EH (cell line): ENCODE measurements around the gene PTGDS.
"Not testable (repeated sequence)": the region's sequence is repeated elsewhere in the genome, so short reads cannot be mapped to it uniquely, and the experiment has no call there.

ENCODE experiments used
- DNase-seq: peaks from one replicate; pipeline ENCODE4 v3.0.0-alpha.2; 2015; ENCODE audit warnings: low read depth

Gene PTGDS

DNA sequence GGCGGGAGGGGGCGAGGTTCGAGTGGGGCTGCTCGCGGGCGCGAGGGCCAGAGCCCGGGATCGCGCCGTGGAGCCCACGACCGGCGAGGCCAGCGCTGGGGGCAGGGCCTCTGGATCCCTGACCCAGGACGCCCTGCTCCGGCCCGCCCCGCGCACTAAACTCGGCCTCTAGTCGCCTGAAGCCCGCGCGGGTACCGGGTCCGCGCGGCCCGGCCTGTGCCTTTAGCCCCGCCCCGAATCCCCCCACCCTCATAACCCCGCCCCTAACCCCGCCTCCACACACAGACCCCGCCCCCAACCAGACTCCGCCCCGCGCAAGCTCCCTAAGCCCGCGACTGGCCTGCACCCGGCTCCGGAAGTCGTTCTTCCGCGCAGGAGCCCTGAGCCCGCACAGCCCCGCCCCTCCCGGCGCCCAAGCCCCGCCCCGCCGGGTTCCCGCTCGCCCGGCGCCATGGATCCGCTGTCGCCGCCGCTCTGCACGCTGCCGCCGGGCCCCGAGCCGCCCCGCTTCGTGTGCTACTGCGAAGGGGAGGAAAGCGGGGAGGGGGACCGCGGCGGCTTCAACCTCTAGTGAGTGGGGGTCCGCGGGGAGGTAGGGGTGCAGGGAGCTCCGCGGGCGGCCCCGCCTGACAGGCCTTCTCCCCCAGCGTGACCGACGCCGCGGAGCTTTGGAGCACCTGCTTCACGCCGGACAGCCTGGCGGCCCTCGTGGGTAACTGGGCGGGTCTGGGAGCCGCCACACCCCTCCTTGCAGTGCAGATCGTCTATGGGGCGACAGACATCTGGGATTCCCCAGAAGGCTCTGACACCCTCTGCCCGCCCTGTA is 14.9 kb downstream of the PTGDS start, which contains the start of gene PAXX:
Gene PAXX (plus strand): TSS at position 430 of the 826 bp plus-strand sequence. CDS start 22 bp downstream, at position 452.
- peak; percentile 90 for DNase-seq

DNA sequence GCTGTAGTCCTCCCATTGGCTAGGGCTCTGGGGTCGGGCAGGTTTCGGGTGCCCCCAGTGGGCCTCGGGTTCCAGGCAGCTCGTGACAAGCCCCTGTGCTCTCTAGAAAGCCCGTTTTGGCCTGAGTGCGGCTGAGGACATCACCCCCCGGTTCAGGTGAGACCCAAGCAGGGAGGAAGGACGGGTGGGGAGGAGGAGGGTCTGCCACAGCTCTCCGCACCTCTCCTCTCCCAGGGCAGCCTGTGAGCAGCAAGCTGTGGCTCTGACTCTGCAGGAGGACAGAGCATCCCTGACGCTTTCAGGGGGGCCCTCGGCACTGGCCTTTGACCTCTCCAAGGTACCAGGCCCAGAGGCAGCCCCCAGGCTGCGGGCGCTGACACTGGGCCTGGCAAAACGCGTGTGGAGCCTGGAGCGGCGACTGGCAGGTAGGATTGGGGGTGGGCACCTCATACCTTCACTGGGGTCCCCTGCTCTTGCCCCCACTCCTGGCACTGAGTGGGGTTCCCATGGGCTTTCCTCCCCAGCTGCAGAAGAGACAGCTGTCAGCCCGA is 15.6 kb downstream of the PTGDS start:
- DNase-seq = no peak

DNA sequence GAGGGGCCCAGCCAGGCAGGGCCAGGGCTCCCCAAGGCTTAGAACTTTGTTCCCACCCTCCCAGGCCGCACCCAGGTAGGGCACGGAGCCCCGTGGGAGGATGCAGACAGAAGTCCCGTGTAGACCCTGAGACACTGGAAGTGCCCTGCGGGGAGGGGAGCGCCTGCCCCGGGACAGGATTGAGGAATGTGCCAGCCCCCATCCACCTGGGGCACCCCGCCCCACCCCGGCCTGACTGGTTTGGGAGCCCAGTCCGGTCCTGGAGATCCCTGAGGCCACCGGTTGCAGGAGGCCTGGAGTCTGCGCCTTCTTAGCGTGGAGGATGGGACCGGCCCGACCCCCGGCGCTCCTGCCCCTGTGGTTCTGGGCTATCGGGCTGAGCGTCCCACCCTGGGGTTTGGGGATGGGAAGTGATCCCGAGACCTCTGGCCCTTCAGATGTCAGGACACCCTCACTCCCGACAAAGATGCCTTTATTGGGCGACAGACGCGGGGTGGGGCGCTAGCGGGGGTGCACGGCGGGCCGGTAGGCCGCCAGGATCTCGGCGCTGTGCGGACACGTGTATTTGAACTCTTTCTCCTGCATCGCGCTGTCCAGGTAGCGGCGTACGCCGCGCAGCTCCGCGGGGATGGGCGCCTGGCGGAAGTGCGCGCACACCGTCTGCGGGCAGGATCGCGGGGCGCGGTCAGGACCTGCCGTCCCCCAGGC is 17.0 kb downstream of the PTGDS start:
- no peak for DNase-seq

DNA sequence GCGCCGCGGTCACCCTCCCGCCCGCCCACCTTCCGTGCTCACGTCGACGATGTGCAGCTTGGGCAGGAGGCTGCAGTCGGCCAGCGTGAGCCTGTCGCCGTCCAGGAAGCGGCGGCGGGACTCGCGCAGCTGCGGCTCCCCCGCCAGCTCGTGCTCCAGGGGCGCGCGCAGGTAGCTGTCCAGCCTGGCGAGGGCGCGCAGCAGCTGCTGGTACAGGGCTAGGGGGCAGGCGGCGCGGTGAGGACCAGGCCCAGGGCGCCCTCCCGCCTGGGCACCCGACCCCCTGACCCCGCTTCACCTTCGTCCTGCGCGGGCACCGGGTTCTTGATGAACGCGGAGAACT is 17.6 kb downstream of the PTGDS start:
- DNase-seq = no peak

DNA sequence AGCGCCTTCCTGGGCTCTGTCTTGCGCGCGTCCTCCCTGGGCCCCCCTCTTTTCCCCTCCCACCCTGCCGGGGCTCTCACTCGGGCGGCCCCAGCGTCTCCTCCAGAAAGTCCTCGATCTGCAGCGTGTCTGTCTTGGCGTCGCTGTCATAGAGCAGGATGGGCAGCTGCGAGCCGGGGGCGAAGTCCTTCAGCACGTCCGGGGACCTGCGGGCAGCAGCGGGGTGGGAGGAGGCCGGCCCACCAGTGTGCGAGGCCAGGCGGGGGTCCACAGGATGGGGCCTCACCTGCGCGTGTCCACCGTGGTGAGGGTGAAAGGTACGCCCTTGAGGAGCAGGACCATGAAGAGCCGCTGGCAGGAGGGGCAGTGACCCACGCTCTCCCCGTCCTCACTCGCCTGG is 18.1 kb downstream of the PTGDS start:
- DNase-seq = no peak

DNA sequence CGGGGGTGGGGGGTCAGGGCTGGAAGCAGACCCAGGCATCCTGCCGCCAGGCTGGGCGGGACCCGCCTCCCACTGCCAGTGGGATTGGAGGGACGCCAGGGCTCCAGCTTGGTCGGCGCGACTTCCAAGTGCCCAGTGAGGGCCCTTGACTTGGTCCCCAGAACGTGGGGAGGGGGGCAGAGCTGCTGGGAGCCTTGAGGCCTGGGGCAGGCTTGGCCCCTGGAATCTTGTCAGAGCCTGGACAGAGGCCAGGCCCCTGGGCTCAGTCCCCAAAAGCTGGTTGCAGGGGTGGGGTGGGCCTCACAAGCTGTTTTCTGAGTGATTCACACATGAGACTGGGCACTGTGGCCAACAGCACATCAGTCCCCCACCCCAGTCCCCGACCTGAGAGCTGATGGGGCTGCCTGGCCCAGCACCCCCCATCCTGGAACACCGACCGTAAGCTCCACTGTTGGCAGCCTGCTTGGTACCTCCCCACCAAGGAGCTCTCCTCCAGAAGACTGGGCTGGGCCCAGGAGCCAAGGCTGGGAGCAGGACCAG is 18.5 kb downstream of the PTGDS start:
- peak; percentile 56 for DNase-seq

DNA sequence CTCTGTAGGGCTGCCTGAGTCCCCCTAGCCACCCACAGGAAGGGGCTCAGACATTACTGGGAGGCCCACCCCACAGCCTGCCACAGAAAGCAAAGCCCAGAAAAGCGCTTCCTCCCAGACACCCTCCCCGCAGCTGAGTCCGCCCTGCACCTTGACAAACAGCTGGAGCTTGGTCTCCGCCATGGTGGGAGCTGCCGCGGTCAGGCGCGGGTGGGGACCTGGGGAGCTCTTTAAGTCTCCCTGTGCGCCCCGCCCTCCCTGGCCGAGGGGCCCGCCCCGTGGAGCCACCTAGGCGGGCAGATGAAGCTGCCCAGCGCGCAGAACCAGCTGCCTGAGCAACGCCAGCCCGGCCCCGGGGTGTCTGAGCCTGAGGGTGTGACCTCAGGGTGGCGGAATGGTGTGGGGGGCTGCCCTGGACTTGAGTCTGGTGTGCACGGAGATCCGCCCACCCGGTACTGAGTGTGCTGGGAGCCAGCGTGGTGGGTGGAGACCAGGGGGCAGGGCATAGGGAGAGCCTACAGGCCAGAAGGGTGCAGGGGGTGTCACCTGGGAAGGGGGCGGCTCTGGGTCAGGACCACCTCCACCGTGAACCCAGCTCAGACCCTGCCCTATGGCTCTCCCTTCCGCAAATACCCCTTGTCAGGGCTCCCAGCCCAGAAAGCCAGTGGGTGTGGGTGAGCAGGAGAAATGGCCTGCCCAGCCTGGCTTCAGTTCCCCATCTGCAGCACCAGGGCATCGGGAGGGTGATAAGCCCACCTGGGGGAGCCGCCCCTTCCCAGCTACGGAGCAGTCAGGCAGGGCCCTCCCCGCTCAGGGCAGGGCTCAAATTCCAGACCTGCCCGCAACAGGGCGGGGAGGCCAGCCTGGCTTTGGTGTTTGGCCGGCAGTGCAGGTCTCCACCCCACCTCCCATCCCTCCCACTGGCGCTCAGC is 19.3 kb downstream of the PTGDS start, which contains the start of gene CLIC3:
Gene CLIC3 (minus strand): TSS at position 208 of the 932 bp plus-strand sequence. CDS start 25 bp downstream, at position 183.
- peak; percentile 34 for DNase-seq

DNA sequence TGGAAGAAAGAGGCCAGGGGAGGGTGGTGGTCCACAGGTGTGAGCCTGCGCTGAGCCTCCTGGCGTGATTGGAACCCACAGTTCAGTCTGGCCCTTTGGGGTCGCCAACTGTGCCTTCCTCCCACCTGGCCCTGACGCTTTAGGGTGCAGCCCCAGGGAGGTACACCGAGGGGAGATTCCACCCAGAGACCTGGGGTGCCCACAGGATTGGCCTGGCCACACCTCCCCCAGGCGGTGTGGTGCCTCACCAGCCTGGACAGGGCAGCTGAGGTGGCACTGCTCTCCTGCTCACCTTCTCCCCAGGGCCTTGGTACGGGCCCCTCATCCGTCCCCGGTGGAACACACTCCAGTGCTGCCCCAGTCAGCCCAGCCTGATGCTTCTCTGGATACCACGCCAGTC is 20.1 kb downstream of the PTGDS start:
- DNase-seq = no peak

DNA sequence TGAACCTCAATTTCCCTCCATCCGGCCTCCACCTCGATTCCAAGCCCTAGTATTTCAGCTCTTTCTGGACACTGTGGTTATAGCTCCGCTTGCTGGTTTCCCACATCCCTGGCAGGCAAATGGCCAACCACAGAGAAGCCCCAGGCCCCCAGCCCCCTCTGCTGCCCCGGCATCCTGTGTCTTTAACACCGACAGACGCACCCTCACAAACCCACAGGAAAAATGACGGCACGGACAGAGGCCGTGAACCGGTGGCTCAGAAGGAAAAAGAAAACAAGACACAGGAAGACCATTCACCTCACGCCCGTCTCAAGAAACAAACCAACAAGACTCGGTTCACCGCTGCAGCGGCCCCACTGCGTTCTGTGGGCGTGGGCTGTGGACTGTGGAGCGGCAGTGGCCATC is 20.5 kb downstream of the PTGDS start:
- DNase-seq = no peak

DNA sequence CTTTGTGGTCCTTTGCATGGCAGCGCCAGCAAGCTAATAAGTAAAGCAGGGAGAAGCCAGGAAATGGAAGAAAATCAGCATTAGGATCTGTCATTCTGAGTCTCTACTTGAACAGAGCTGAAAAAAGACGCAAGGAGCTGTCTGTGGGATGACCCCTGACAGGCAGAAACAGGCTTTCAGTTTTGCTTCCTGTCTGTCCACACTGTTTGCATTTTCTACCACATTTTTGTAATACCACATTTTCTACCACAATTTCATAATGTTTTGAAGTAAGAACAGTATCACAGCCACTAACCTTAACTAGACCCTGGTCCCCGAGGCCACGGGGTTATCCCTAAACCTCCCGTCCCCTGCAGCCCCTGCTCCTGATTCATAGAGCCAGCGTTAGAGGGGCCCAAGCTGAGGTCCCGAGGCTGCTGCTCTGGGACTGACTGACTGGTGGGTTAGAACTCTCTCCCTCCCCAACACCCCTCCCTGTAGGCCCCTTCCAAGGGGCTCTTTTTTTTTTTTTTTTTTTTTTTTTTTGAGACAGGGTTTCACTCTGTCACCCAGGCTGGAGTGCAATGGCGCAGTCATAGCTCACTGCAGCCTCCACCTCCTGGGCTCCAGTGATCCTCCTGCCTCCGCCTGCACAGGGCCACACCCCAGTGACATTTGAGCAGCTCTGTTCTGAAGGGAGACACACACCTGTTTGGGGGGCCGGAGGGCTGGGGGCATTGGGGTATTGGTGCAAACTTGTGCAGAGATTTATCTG is 23.1 kb downstream of the PTGDS start:
- DNase-seq = peak; percentile 86

DNA sequence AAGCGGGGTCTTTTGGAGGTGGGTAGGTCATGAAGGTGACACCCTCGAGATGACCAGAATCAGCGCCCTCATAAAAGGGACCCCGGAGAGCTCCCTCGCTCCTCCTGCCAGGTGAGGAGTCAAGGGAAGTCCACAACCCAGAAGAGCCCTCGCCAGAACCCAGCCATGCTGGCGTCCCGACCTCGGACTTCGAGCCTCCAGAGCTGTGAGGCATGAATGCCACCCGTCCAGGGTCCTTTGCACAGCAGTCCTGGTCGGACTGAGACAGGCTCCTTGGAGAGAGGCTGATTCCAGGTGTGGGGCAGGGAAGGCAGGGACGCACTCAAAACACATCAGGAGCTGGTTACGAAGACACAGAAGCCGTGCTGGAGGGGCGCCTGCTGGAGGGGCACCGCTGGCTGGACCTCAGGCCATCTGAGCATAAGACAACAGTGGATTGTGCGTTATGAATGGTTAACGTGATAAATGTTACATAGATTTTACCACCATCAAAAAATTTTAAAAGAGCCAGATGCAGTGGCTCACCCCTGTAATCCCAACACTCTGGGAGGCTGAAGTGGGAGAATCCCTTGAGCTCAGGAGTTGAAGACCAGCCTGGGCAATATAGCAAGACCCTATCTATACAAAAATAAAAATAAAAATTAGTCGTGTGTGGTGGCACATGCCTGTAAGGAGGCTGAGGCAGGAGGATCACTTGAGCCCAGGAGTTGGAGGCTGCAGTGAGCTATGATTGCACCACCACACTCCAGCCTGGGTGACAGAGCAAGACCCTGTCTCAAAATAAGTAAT is 24.7 kb downstream of the PTGDS start:
- no peak for DNase-seq

DNA sequence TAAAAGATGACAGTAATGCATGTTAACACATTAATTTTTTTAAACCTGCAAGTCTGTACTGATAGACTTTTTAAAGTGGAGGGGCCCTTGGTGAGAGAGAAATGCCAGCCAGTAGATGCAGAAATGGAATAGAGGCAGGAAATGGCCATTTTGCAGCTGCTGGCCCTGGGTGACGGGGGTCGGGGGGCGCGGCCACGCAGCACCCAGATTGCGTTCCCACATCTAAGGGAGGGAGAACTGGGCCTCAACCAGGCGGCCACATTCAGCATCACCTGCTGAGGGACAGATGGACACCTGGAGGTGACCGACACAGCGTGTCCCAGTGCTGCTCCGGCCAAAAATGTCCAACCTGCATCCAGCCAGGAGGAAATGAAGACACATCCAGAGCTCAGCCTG is 25.3 kb downstream of the PTGDS start:
- DNase-seq = no peak

DNA sequence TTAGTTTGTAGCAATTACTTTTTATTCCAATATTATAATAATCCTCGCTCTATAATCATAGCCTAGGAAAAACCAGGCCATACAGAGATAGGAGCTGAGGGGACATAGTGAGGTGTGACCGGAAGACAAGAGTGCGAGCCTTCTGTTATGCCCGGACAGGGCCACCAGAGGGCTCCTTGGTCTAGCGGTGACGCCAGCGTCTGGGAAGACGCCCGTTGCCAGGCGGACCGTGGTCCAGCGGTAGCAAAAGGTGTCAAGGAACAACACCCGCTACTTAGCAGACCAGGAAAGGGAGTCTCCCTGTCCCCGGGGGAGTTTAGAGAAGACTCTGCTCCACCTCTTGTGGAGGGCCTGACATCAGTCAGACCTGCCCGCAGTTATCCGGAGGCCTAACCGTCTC is 27.0 kb downstream of the PTGDS start:
- not testable (repeated sequence) for DNase-seq

DNA sequence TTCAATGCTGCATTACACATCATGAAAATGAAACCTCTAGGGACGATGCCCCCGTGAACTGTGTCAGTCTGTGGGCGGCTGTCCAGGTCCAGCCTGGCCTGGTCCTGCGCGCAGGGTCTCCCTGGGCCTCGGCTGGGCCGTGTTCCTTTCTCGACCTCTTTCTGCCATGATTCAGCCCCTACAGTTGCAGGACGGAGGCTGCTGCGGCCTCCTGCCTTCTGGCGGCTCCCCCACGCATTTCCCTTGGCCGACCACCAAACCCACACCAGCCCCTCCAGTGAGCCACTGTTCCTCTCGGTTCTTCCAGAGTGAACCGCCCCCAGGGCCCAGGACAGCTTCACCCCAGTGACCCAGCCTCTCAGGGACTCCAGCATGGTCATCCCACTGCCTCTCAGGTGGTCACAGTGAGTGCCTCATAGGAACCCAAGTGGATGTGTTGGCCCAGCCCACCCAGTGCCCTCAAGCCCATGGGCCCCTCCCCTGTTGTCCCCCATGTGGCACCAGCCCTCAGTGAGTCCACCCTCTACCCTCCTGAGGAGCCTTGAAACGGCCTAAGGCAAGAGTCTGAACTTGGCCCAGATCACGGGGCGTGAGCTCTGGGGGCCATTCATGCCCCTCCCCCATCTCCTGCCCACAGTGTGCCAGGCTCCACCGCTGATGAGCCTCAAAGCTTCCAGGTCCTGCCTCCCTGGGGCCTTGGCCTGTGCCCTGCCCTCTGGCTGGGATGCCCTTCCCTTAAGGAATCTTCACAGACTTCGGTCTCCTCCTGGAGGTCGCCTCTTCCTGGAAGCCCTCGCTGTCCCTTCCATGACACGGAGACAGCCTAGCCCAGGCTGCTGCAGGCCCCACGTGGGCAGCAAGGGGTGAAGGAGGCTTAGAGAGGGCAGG is 29.1 kb downstream of the PTGDS start:
- DNase-seq = no peak

DNA sequence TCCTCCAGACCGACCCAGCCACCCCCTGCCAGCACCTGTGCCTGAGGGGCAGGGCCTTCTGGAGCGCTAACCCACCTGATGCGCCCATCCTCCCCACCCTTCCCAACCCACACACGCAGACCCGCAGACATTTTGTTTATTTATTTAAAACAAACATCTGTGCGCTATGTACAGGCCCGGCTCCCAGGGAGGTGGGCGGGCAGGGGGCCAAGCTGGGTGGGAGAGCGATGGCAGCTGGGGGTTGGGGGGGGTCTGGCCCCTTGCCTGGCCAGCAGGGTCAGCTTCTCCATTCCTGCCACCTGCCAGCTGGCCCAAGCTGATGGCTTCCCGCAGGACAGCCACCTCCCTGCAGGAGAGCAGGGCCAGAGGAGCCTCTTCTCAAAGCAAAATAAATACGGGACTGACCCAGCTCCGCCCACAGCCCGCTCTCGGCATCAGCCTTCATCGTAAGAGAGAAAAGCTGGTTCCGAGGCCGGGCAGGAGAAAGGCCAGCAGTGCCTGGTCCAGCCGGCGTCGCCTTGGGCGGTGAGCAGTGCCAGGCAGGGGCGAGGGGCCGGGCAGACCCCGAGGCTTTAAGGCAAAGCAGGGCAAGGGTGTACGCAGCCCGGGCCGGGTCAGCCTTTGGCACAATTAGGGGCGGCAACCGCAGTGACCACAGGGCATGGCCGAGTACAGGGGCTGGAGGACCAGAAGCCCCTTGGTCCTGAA is 30.0 kb downstream of the PTGDS start:
- DNase-seq = no peak

DNA sequence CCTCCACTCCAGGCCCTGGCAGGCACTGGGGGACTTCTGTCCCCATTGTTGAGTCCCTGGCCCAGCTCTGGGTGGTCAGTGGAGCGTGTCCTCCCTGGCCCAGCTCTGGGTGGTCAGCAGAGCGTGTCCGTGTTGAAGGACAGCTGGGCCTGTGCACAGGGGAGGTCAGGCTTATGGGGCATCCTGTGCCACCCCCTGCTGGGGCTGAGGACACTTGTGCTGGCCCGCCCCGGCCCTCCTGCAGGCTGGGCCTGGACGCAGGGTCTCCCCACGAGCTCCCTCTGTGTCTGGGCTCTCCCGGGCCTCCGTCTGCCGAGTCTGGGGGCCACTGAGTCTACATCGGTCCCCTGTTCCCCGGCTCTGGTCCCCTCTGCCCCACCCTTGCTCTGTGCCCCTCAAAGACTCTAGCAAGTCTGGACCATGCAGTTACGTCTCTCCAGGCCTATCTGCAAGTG is 30.5 kb downstream of the PTGDS start:
- no peak for DNase-seq

DNA sequence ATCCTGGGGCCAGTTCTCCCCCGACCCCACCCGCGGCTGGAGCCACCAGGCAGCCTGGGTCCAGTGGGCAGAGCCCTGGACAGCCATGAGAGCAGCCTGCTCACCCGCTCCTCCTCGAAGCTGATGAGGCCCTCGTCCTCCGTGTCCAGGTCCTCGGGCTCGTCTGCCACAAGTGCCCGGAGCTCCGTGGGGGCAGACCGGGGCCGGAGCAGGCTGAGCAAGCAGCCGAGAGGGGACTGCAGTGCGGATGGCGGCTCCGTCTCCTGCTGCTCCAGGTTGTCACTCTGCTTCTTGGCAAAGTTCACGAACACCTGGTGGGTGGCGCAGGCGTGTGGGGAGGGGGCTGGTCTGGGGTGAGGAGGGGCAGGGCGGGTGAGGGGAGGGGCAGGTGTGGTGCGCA is 31.0 kb downstream of the PTGDS start:
- DNase-seq = no peak

DNA sequence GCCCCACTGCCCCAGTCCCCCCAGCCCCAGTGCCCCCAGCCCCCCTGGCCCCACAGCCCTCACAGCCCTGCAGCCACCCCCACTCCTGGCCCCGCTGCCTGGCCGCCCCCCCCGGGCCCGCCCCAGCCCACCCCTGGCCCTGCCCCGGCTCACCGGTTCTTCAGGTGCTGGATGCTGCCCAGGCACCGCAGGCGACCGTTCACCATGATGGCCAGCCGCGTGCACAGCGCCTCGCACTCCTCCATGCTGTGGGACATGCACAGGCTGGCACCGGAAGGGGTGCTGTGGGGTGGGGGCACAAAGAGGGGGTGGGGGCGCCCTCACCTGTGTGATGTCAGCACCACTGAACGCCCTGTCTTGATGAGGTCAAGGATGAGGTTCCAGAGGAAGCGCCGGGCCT is 31.9 kb downstream of the PTGDS start:
- DNase-seq = no peak
